Fibroblast of villous mesenchyme (primary cell): ENCODE data around the gene CLDN20. TPM values are rescaled to one million over a fixed set of nuclear protein-coding genes. Genes with fewer than 3 reads are reported as not detected.

Source experiments
- DNase-seq: peaks from one replicate; pipeline ENCODE4 v3.0.0-alpha.2; 2010; ENCODE audit warnings: low read depth
- H3K4me3 ChIP-seq: 2 replicates; pipeline ENCODE4 v1.5.1; 2011; ENCODE audit warnings: low read depth, mild to moderate bottlenecking, low read length
- CTCF ChIP-seq: IDR thresholded peaks from 2 replicates; pipeline ENCODE4 v1.5.1; 2012; ENCODE audit warnings: low read depth, mild to moderate bottlenecking, low read length; ENCODE audit not compliant: insufficient read depth
- total RNA-seq: library from RNA; depleted of rRNA; stranded (reverse); fragments of >200 nt; gene quantifications from 2 replicates; pipeline ENCODE4 v1.2.3, GENCODE V29; 2012

The CLDN20 gene
- total RNA-seq, 1 donor: not detected

- no peak for TF ChIP-seq CTCF
- DNase-seq: no peak
These were observed 29.6 kb upstream of the CLDN20 start for GRCh38 chr6:155234167-155234566.

GRCh38 chr6:155234687-155235086 lies 29.1 kb upstream of the CLDN20 start:
- no peak for DNase-seq
- TF ChIP-seq CTCF: no peak

More at GRCh38 chr6:155234167-155234566, 29.6 kb upstream of the CLDN20 start:
- no peak overlapping the region for H3K4me3 ChIP-seq

GRCh38 chr6:155235087-155235486 lies 28.7 kb upstream of the CLDN20 start:
- no peak for DNase-seq
- TF ChIP-seq CTCF: no peak
- no peak overlapping the region for H3K4me3 ChIP-seq

More at GRCh38 chr6:155234687-155235086, 29.1 kb upstream of the CLDN20 start:
- H3K4me3 ChIP-seq: no peak overlapping the region

GRCh38 chr6:155237613-155238012 lies 26.2 kb upstream of the CLDN20 start:
- no peak for TF ChIP-seq CTCF
- no peak for DNase-seq

GRCh38 chr6:155240905-155241600 lies 22.8 kb upstream of the CLDN20 start:
- no peak for DNase-seq
- no peak overlapping the region for H3K4me3 ChIP-seq
- TF ChIP-seq CTCF: no peak

More at GRCh38 chr6:155237613-155238012, 26.2 kb upstream of the CLDN20 start:
- no peak overlapping the region for H3K4me3 ChIP-seq

GRCh38 chr6:155241966-155242365 lies 21.8 kb upstream of the CLDN20 start:
- H3K4me3 ChIP-seq: no peak overlapping the region
- no peak for TF ChIP-seq CTCF
- DNase-seq: no peak

- TF ChIP-seq CTCF: no peak
- no peak for DNase-seq
- H3K4me3 ChIP-seq: no peak overlapping the region
These were observed 19.4 kb upstream of the CLDN20 start for GRCh38 chr6:155244434-155244833.
